Hindlimb muscle (tissue), 1 donor: Measurements from ENCODE around the gene CSNK1G3. TPM values are rescaled to one million over a fixed set of nuclear protein-coding genes. Genes with fewer than 3 reads are reported as not detected.
"Not testable (repeated sequence)": the region's sequence is repeated elsewhere in the genome, so short reads cannot be mapped to it uniquely, and the experiment has no call there.

Experiments used
- DNase-seq: peaks from one replicate; pipeline ENCODE4 v3.0.0-alpha.2; 2013
- polyA plus RNA-seq: library from polyadenylated mRNA; unstranded; fragments of 120-200 nt; gene quantifications from one replicate; pipeline ENCODE4 v1.2.1, GENCODE V29; 2013; ENCODE audit not compliant: insufficient read length

CSNK1G3 gene
- 20.7 TPM for polyA plus RNA-seq

- DNase-seq = peak; percentile 98
These were observed at the start of gene CSNK1G3 for GRCh38 chr5:123511648-123512605. Gene CSNK1G3, plus strand, starts transcription at chr5:123512177. Its CDS starts 33,487 bp downstream, at chr5:123545664.

GRCh38 chr5:123466839-123467238 is 45.1 kb upstream of the CSNK1G3 start:
- not testable (repeated sequence) for DNase-seq

- DNase-seq = no peak
These were observed 40.6 kb upstream of the CSNK1G3 start for GRCh38 chr5:123471385-123471784.

GRCh38 chr5:123472150-123472924 is 39.6 kb upstream of the CSNK1G3 start:
- no peak for DNase-seq

GRCh38 chr5:123474228-123474627 is 37.7 kb upstream of the CSNK1G3 start:
- no peak for DNase-seq

GRCh38 chr5:123476731-123477130 is 35.2 kb upstream of the CSNK1G3 start:
- DNase-seq = no peak

GRCh38 chr5:123478546-123478945 is 33.4 kb upstream of the CSNK1G3 start:
- DNase-seq = no peak

GRCh38 chr5:123482258-123482657 is 29.7 kb upstream of the CSNK1G3 start:
- no peak for DNase-seq

GRCh38 chr5:123483446-123484077 is 28.4 kb upstream of the CSNK1G3 start:
- DNase-seq = no peak

- DNase-seq = no peak
These were observed 26.7 kb upstream of the CSNK1G3 start for GRCh38 chr5:123485275-123485674.

- peak; percentile 19 for DNase-seq
These were observed 24.9 kb upstream of the CSNK1G3 start for GRCh38 chr5:123486951-123487655.

GRCh38 chr5:123490974-123491373 is 21.0 kb upstream of the CSNK1G3 start:
- no peak for DNase-seq

- not testable (repeated sequence) for DNase-seq
These were observed 16.8 kb upstream of the CSNK1G3 start for GRCh38 chr5:123495211-123495610.

GRCh38 chr5:123496892-123497291 is 15.1 kb upstream of the CSNK1G3 start:
- peak; percentile 33 for DNase-seq

- no peak for DNase-seq
These were observed 11.5 kb upstream of the CSNK1G3 start for GRCh38 chr5:123500471-123500870.

- no peak for DNase-seq
These were observed 9.9 kb upstream of the CSNK1G3 start for GRCh38 chr5:123502120-123502519.

GRCh38 chr5:123503299-123503698 is 8.7 kb upstream of the CSNK1G3 start:
- DNase-seq = no peak

GRCh38 chr5:123505633-123506032 is 6.3 kb upstream of the CSNK1G3 start:
- no peak for DNase-seq

- no peak for DNase-seq
These were observed 3.5 kb upstream of the CSNK1G3 start for GRCh38 chr5:123508441-123508840.

- DNase-seq = no peak
These were observed 708 bp upstream of the CSNK1G3 start for GRCh38 chr5:123511290-123511647.

- DNase-seq = peak; percentile 35
These were observed 859 bp downstream of the CSNK1G3 start for GRCh38 chr5:123512611-123513461.
